ENCODE results near the gene RPS14.

- TF ChIP-seq CTCF (IDR thresholded peaks at IDR 0.05), result no peak
- no peak for TF ChIP-seq EZH2 (IDR thresholded peaks at IDR 0.05)
Measured at GRCh38 chr5:150487199-150488061, 37.9 kb upstream of the RPS14 start.
